ENCODE data around the gene HNF1A. TPM values are rescaled to one million over a fixed set of nuclear protein-coding genes. Genes with fewer than 3 reads are reported as not detected.
A peak's percentile ranks its signal among the peaks of the same experiment; 100 is the strongest.

Gene HNF1A
- total RNA-seq, 1 experiment from 2014 or later: 8.4 TPM

DNA sequence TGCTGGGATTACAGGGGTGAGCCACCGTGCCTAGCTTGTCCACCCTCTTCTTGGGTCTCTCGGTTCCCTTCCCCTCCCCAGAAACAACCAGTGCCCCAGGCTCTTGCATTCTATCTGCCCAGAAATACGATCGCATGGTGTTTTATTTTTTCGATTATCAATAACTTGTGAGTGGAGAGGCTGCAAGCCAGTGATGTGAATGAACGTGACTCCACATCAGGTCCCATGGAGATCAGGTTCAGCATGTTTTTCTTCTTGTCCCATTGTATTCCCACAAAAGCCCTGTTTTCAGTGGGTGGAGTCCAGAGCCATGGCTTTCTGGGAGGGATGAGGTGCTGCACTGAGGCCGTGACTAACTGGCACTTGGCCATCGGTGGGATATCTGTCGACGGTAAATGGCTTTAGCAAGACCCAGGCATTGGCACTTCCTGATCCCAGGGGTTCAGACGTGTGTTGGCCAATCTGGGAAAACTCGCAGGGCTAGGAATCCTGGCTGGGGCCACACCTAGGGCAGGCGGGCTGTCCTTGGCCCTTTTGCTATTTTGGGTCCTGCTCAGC, 12.7 kb upstream of the HNF1A start:
- H3K27me3 Mint-ChIP-seq (ENCODE audit: unreplicated experiment): no peaks in the 10 kb centered on the region
- H3K36me3 Mint-ChIP-seq (ENCODE audit: insufficient read depth, unreplicated experiment): peaks cover 92% of the 10 kb centered on the region
- H3K9me3 Mint-ChIP-seq (ENCODE audit: low read depth, unreplicated experiment): no peaks in the 10 kb centered on the region
- TF ChIP-seq, protein P1, sequence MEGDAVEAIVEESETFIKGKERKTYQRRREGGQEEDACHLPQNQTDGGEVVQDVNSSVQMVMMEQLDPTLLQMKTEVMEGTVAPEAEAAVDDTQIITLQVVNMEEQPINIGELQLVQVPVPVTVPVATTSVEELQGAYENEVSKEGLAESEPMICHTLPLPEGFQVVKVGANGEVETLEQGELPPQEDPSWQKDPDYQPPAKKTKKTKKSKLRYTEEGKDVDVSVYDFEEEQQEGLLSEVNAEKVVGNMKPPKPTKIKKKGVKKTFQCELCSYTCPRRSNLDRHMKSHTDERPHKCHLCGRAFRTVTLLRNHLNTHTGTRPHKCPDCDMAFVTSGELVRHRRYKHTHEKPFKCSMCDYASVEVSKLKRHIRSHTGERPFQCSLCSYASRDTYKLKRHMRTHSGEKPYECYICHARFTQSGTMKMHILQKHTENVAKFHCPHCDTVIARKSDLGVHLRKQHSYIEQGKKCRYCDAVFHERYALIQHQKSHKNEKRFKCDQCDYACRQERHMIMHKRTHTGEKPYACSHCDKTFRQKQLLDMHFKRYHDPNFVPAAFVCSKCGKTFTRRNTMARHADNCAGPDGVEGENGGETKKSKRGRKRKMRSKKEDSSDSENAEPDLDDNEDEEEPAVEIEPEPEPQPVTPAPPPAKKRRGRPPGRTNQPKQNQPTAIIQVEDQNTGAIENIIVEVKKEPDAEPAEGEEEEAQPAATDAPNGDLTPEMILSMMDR (IDR thresholded peaks at IDR 0.05; ENCODE audit: unreplicated experiment): no peak
- CTCF ChIA-PET: interaction anchor here (0.7 to 1.0 kb wide), 4 partner anchors 13 to 384 kb away, joined by 3 read pairs; partner anchors contain the start of genes HNF1A and POP5
- H3K4me3 Mint-ChIP-seq (ENCODE audit: low read depth, unreplicated experiment): peak overlapping the region; percentile 58
- TSS peak; percentile 1 for BruUV-seq (replicated peaks)
- intact Hi-C loops (cut with micrococcal nuclease; ENCODE audit: unreplicated experiment): no loop called here
- peaks cover 41% of the 10 kb centered on the region for H3K4me1 Mint-ChIP-seq (ENCODE audit: low read depth, unreplicated experiment)
- peak overlapping the region; percentile 98 for H3K27ac Mint-ChIP-seq (ENCODE audit: unreplicated experiment)
- DNase-seq: peak; percentile 62

DNA sequence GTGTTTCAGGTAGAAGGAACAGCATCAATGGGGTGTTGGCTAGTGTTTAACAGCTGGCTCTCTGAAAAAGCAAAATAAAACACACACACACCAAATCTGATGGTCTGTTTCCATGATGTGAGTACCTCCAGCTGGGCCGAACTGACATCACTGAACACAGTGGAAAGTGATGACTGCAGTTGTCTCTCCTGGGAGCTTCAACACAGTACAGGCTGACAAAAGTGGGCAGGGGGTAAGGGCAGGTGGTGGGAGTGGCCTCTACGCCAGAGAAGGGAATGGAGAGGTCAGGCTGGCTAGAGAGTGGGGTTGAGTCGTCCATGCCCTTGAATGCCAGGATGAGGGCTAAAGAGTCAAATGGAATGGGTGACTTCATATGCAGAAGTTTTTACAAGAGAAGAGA, 8.0 kb upstream of the HNF1A start:
- no TSS peak for BruUV-seq (replicated peaks)
- Mint-ChIP-seq H3K36me3 (ENCODE audit: insufficient read depth, unreplicated experiment) (peaks cover 89% of the 10 kb centered on the region), H3K27me3 (ENCODE audit: unreplicated experiment) (no peaks in the 10 kb centered on the region), H3K4me1 (ENCODE audit: low read depth, unreplicated experiment) (peaks cover 29% of the 10 kb centered on the region), H3K4me3 (ENCODE audit: low read depth, unreplicated experiment) (no peak overlapping the region), H3K9me3 (ENCODE audit: low read depth, unreplicated experiment) (no peaks in the 10 kb centered on the region), H3K27ac (ENCODE audit: unreplicated experiment) (no peak overlapping the region)
- DNase-seq: no peak
- TF ChIP-seq, protein P1 (IDR thresholded peaks at IDR 0.05; ENCODE audit: unreplicated experiment): no peak
- intact Hi-C loops (cut with micrococcal nuclease; ENCODE audit: unreplicated experiment): loop anchor here (5.0 to 10.0 kb wide), 2 partner anchors 37 to 386 kb away; partner anchors contain the start of gene POP5
- CTCF ChIA-PET: no interaction called here

DNA sequence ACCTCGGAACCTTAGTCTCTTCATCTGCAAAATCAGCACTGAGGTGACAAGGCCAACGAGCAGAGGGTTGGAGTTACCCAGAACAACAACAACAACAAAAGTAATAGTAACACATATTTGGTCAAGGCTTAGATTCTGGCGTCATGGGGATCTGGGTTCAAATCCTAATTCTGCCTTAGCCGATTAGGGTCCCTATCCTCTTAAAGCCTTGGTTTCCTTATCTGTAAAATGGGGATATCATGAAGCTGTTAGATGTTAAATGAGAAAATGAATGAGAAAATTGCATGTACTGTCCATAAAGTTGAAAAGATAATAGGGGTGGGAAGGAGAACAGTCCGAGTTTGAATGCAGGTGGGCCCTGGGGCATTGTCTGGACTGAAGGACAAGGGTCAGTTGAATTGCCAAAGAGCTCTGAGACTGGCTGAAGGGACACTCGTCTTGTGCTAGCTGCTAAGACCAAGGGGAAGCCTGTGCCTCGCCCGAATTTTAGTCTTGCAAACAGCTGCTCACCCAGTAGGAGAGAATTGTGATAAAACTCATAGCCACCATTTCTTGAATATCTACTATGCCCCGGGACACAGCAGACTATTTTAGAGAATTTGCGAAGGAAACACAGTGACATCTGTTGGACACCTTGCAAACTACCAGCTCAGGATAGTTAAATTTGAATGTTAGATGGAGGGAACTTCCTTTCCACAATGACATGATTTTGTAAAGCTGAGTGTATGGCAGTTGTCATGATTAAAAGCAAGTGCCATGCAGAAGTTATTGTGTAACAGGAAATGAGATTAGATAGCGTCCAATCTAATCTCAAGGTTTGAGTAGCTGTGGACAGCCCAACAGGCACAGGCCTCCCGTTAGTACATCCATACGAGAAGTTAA, 6.8 kb upstream of the HNF1A start:
- no peak for DNase-seq
- no peaks in the 10 kb centered on the region for H3K27me3 Mint-ChIP-seq (ENCODE audit: unreplicated experiment)
- CTCF ChIA-PET: interaction anchor here (0.6 to 2.1 kb wide), 18 partner anchors 8 to 443 kb away, joined by 3 to 19 read pairs (median 4); partner anchors contain the start of gene POP5
- H3K4me1 Mint-ChIP-seq (ENCODE audit: low read depth, unreplicated experiment): peaks cover 19% of the 10 kb centered on the region
- H3K9me3 Mint-ChIP-seq (ENCODE audit: low read depth, unreplicated experiment): no peaks in the 10 kb centered on the region
- H3K36me3 Mint-ChIP-seq (ENCODE audit: insufficient read depth, unreplicated experiment): peaks cover 89% of the 10 kb centered on the region
- BruUV-seq (replicated peaks): no TSS peak
- no peak overlapping the region for H3K4me3 Mint-ChIP-seq (ENCODE audit: low read depth, unreplicated experiment)
- intact Hi-C loops (cut with micrococcal nuclease; ENCODE audit: unreplicated experiment): loop anchor here (5.0 to 10.0 kb wide), 2 partner anchors 36 to 387 kb away; partner anchors contain the start of gene POP5
- peak overlapping the region; percentile 27 for H3K27ac Mint-ChIP-seq (ENCODE audit: unreplicated experiment)
- TF ChIP-seq, protein P1 (IDR thresholded peaks at IDR 0.05; ENCODE audit: unreplicated experiment): peak; percentile 38

DNA sequence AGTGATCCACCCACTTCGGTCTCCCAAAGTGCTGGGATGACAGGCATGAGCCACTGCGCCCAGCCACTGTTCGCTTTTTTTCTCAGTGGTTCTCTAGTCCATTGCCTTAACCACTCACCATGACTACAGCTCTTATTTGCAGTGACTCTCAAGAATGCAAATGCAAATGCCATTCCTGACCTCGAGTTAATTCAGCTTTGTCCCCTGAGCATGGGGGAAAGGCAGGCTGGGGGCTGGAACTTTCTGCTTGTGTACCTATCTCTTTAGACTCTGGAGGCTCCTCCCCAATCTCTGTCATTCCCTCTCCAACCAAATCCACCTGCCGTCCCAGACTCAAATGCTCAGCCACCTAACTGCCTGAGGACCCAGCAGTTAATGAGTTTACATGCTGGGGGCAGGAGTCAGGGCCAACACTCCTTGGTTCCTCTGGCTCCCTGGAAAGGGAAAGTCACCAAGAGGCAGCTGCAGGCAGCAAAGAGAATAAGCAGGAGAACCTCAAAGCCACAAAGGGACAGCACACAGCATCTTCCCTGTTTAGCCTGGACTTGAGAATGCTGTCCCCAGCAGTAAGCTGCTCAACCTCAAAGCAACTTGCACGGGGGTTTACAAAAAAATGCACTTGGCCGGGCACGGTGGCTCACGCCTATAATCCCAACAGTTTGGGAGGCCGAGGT, 5.3 kb upstream of the HNF1A start:
- DNase-seq: no peak
- no peaks in the 10 kb centered on the region for H3K27me3 Mint-ChIP-seq (ENCODE audit: unreplicated experiment)
- peak overlapping the region; percentile 54 for H3K27ac Mint-ChIP-seq (ENCODE audit: unreplicated experiment)
- no peaks in the 10 kb centered on the region for H3K9me3 Mint-ChIP-seq (ENCODE audit: low read depth, unreplicated experiment)
- CTCF ChIA-PET: interaction anchor here (1.7 to 2.1 kb wide), 2 partner anchors 36 to 116 kb away, joined by 16 to 19 read pairs; no protein-coding TSS in a partner anchor
- peaks cover 87% of the 10 kb centered on the region for H3K36me3 Mint-ChIP-seq (ENCODE audit: insufficient read depth, unreplicated experiment)
- TF ChIP-seq, protein P1 (IDR thresholded peaks at IDR 0.05; ENCODE audit: unreplicated experiment): no peak
- peaks cover 28% of the 10 kb centered on the region for H3K4me1 Mint-ChIP-seq (ENCODE audit: low read depth, unreplicated experiment)
- no peak overlapping the region for H3K4me3 Mint-ChIP-seq (ENCODE audit: low read depth, unreplicated experiment)
- intact Hi-C loops (cut with micrococcal nuclease; ENCODE audit: unreplicated experiment): loop anchor here (5.0 to 10.0 kb wide), 2 partner anchors 34 to 388 kb away; partner anchors contain the start of gene POP5
- no TSS peak for BruUV-seq (replicated peaks)

All from Calu3 (cell line).